ENCODE measurements around the gene GPR37L1.

- no peak for TF ChIP-seq POLR2A (IDR thresholded peaks at IDR 0.05)
- TF ChIP-seq CTCF (IDR thresholded peaks at IDR 0.05), result no peak
Measured at GRCh38 chr1:202121006-202121405, 1.7 kb upstream of the GPR37L1 start.
